ENCODE measurements around the gene DNAJC30. TPM values are rescaled to one million over a fixed set of nuclear protein-coding genes. Genes with fewer than 3 reads are reported as not detected.

The DNAJC30 gene
- total and polyA plus RNA-seq, 9 donors, result 7.1 to 16.1 (median 12.6) TPM

DNA sequence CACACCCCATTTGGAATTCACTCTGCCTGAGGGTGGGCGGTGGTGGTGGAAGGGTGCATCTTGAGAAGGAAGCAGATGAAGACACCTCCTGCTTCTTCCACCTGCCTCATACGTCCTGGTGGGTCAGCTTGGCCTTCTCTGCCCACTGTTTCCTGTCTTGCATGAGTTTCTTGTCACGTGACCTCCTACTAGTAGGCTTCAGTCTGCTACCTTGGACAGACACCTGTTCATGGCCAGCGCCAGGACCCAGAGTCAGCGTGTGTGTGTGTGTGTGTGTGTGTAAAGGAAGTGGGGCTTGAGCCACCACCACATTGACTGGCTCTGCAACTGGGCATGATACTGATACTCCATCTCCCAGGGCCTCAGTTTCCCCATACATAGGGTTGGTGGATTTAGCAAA lies 32.7 kb downstream of the DNAJC30 start:
- intact Hi-C loops (cut with DNase I), result no loop called here
- WGBS, 3 donors, result 58 to 64% (median 62%) methylated on average over 5 of the region's 5 CpGs
- no peaks in the 10 kb centered on the region for H3K9me3 ChIP-seq
- H3K4me3 ChIP-seq, result no peak overlapping the region
- H3K4me1 ChIP-seq (ENCODE audit: insufficient read depth), result peaks cover 3% of the 10 kb centered on the region
- H3K27me3 ChIP-seq, result no peaks in the 10 kb centered on the region
- H3K27ac ChIP-seq, result no peak overlapping the region
- no peak for DNase-seq
- no peaks in the 10 kb centered on the region for H3K36me3 ChIP-seq
- TF ChIP-seq CTCF (IDR thresholded peaks at IDR 0.05), result no peak
- TF ChIP-seq EP300 (IDR thresholded peaks at IDR 0.05), result no peak
- TF ChIP-seq POLR2A (IDR thresholded peaks at IDR 0.05), result no peak

- intact Hi-C loops (cut with DNase I), result no loop called here
- WGBS, 3 donors, result 42 to 51% (median 44%) methylated on average over 9 of the region's 9 CpGs
These were observed 33.7 kb downstream of the DNAJC30 start for GRCh38 chr7:73649576-73649975.

DNA sequence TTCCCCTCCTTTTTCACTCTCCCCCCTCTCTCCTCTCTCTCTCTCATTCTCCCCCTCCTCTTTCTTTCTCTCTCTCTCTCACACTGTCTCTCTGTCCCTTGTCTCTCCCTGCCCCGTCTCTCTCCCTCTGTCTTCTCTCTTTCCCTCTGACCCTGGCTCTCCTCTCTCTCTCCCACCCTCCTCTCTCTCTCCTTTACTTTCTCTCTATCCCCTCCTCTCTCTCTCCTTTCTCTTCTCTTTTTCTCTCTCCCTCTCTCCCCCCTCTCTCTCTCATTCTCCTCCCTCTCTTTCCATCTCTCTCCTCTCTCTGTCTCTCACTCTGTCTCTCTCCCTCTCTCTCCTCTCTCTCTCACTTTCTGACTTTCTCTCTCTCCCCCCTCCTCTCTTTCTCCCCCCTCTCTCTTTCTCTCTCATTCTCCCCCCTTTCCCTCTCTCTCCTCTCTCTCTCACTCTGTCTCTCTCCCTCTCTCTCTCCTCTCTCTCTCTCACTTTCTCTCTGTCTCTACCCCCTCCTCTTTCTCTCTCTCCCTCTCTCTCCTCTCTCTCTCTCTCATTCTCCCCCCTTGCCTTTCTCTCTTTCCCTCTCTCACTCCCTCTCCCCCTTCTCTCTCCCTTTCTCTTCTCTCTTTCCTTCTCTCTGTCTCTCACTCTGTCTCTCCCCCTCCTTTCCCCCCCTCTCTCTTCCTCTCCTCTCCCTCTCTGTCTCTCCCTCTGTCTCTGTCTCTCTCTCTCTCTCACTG lies 34.5 kb downstream of the DNAJC30 start:
- TF ChIP-seq EP300 (IDR thresholded peaks at IDR 0.05), result no peak
- TF ChIP-seq CTCF (IDR thresholded peaks at IDR 0.05), result no peak
- TF ChIP-seq POLR2A (IDR thresholded peaks at IDR 0.05), result no peak
- no peak for DNase-seq
- 19 to 30% (median 24%) methylated on average over 1 of the region's 1 CpG for WGBS, 3 donors
- no peaks in the 10 kb centered on the region for H3K36me3 ChIP-seq
- H3K4me1 ChIP-seq (ENCODE audit: insufficient read depth), result peaks cover 3% of the 10 kb centered on the region
- intact Hi-C loops (cut with DNase I), result no loop called here
- H3K27ac ChIP-seq, result no peak overlapping the region
- H3K27me3 ChIP-seq, result no peaks in the 10 kb centered on the region
- H3K4me3 ChIP-seq, result no peak overlapping the region
- H3K9me3 ChIP-seq, result no peaks in the 10 kb centered on the region

More at GRCh38 chr7:73649576-73649975, 33.7 kb downstream of the DNAJC30 start:
- no peak for TF ChIP-seq POLR2A (IDR thresholded peaks at IDR 0.05)
- TF ChIP-seq EP300 (IDR thresholded peaks at IDR 0.05), result no peak
- TF ChIP-seq CTCF (IDR thresholded peaks at IDR 0.05), result no peak
- H3K36me3 ChIP-seq, result no peaks in the 10 kb centered on the region
- no peak overlapping the region for H3K4me3 ChIP-seq
- H3K27me3 ChIP-seq, result no peaks in the 10 kb centered on the region
- H3K9me3 ChIP-seq, result no peaks in the 10 kb centered on the region
- no peak for DNase-seq
- no peak overlapping the region for H3K27ac ChIP-seq
- peaks cover 3% of the 10 kb centered on the region for H3K4me1 ChIP-seq (ENCODE audit: insufficient read depth)

DNA sequence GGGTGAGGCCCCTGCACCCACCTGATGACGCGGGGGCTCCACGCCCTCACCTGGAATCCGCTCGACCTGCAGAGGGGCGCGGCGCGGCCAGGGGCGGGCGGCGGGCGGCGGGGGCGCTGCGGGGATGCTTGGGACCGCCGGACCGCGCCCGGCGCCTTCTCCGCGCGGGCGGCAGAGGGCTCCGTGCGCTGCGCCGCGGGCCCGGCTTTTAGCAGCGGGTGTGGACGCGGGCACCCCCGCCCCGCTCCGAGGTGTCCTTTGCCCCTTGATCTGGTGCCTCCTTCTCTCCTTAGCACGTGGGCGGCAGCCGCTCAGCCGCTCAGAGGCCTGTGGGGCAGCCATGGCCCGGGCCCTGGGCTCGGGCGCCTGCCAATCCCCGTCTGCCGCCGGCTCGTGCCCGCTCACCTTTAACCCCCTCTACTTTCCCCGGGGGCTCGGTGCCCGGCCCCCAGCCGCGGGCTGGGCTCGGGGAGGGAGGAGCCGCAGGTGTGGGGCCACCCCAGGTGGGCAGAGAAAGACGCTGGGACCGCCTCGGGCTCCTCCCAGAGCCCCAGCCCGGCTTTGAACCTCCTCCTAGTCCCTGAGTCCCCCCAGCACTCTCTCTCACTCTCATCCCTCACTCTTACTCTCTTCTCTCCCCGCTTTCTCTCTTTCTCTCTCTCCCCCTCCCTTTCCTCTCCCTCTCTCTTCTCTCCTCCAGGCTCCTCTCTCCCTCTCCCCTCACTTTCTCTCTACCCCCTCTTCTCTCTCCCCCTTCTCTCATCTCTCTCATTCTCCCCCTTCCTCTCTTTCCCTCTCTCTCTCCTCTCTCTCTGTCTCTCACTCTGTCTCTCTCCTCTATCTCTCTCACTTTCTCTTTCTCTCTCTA lies 35.3 kb downstream of the DNAJC30 start:
- Histone ChIP-seq H3K4me3 (peak overlapping the region; percentile 7), H3K4me1 (ENCODE audit: insufficient read depth) (peaks cover 3% of the 10 kb centered on the region), H3K36me3 (no peaks in the 10 kb centered on the region), H3K9me3 (no peaks in the 10 kb centered on the region), H3K27me3 (no peaks in the 10 kb centered on the region), H3K27ac (no peak overlapping the region)
- DNase-seq, result peak in 1 of 5 donors; percentile 46
- WGBS, 3 donors, result 1% methylated on average over 48 to 62 of the region's 62 CpGs
- TF ChIP-seq CTCF (IDR thresholded peaks at IDR 0.05) (no peak), POLR2A (IDR thresholded peaks at IDR 0.05) (no peak), EP300 (IDR thresholded peaks at IDR 0.05) (no peak)
- intact Hi-C loops (cut with DNase I), result no loop called here
